Thoracic aorta (tissue), 2 donors: ENCODE results near the gene TRAF1. TPM values are rescaled to one million over a fixed set of nuclear protein-coding genes. Genes with fewer than 3 reads are reported as not detected.

ENCODE experiments used
- ATAC-seq: fragments of 150-250 bp; one replicate; pipeline ENCODE4 v1.8.0; 2017; ENCODE audit warnings: low read depth; ENCODE audit not compliant: insufficient number of reproducible peaks, low FRiP score
- DNase-seq: peaks from one replicate; pipeline ENCODE4 v3.0.0-alpha.2; 2020; ENCODE audit warnings: low spot score
- H3K27ac ChIP-seq, 2 donors: fragments of 200-600 bp; sonication (generic); 1 replicate in 1 of 2; 2 replicates in 1 of 2; pipeline ENCODE4 v1.5.1; 2016; ENCODE audit warnings: mild to moderate bottlenecking in 2 of 2, moderate library complexity in 2 of 2
- H3K27me3 ChIP-seq: fragments of 200-600 bp; sonication (generic); replicated peaks from 2 replicates; pipeline ENCODE4 v1.6.0; 2016; ENCODE audit warnings: mild to moderate bottlenecking; ENCODE audit not compliant: insufficient read depth
- H3K36me3 ChIP-seq: fragments of 200-600 bp; sonication (generic); one replicate; pipeline ENCODE4 v1.5.1; 2016
- H3K4me1 ChIP-seq, 2 donors: fragments of 200-600 bp; sonication (generic); 1 replicate in 1 of 2; 2 replicates in 1 of 2; pipeline versions ENCODE4 v1.5.1 to v1.6.0; 2016; ENCODE audit warnings: low read depth in 2 of 2, mild to moderate bottlenecking in 1 of 2; ENCODE audit not compliant: control insufficient read depth in 1 of 2
- H3K4me3 ChIP-seq: fragments of 200-600 bp; sonication (generic); 2 replicates; pipeline ENCODE4 v1.5.1; 2016; ENCODE audit warnings: mild to moderate bottlenecking
- H3K9me3 ChIP-seq: fragments of 200-600 bp; sonication (generic); 2 replicates; pipeline ENCODE4 v1.5.1; 2016
- CTCF ChIP-seq: fragments of 200-600 bp; sonication (generic); IDR thresholded peaks from one replicate; pipeline ENCODE4 v1.5.1; 2019; ENCODE audit warnings: antibody characterized with exemption
- total RNA-seq, 2 donors: library from RNA; depleted of rRNA; stranded (reverse); fragments of >200 nt; gene quantifications; one replicate each; pipeline versions ENCODE4 v1.1.0 to v1.2.3, GENCODE V29; 2016

The TRAF1 gene
- total RNA-seq, 2 donors from 2014 or later: 36.4 to 52.5 TPM

- ATAC-seq: peak; percentile 61
- no peak for TF ChIP-seq CTCF
- peak overlapping the region; percentile 16 for H3K4me3 ChIP-seq
- H3K36me3 ChIP-seq: no peaks in the 10 kb centered on the region
- no peak for DNase-seq
- H3K4me1 ChIP-seq: peaks cover 8 to 30% of the 10 kb centered on the region in 2 donors
- peak overlapping the region; percentile 90 to 97 for H3K27ac ChIP-seq
- H3K9me3 ChIP-seq: no peaks in the 10 kb centered on the region
- no peaks in the 10 kb centered on the region for H3K27me3 ChIP-seq
Measured at GRCh38 chr9:120966013-120966369, 39.4 kb upstream of the TRAF1 start.

DNA sequence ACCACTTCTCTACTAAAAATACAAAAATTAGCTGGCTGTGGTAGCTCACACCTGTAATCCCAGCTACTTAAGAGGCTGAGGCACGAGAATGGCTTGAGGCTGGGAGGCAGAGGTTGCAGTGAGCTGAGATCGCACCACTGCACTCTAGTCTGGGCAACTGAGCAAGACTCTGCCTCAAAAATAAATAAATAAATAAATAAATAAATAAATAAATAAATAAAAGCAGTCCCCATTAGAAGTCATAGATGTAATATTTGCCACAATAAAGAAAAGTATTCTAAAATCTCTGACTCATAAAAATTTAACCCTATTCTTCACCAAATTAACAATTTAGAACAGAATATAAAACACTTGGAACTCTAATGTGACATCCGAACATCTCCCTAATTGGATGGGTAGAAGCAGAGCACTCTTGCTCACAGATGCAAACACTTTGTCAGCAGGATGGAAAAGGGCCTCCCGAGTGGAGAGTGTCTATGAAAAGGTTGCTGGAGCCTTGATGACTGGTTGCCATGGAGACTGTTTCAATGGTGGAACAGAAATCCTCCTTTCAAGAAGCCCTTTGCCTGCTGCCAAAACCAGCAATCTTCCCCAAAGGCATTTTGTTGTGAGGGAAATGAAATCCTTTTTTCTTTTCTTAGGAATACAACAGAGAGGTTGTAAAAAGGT, 38.9 kb upstream of the TRAF1 start:
- ATAC-seq (peak; percentile 75), DNase-seq (no peak)
- H3K9me3 ChIP-seq: no peaks in the 10 kb centered on the region
- peak overlapping the region; percentile 16 for H3K4me3 ChIP-seq
- peaks cover 8 to 29% of the 10 kb centered on the region in 2 donors for H3K4me1 ChIP-seq
- H3K27me3 ChIP-seq: no peaks in the 10 kb centered on the region
- no peak for TF ChIP-seq CTCF
- H3K27ac ChIP-seq: peak overlapping the region; percentile 90 to 97
- no peaks in the 10 kb centered on the region for H3K36me3 ChIP-seq

DNA sequence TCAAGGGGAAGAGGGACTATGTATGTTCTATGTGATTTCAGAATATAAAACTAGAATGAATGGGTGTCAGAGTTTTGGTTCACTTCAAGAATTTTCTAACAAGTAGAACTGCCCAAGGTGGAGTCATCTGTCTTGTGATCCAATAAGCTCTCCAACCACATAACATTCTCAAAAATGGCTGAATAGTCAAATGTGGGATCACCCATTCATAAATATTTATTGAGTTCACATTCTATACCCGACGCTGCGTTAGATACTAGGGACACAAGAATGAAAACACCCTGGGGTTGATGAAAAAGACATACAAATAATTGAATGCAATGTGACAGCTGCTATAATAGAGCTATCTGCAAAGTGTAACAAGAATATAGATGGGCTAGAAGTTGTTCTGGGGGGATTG, 35.3 kb upstream of the TRAF1 start:
- H3K4me3 ChIP-seq: no peak overlapping the region
- peaks cover 8 to 20% of the 10 kb centered on the region in 2 donors for H3K4me1 ChIP-seq
- H3K36me3 ChIP-seq: no peaks in the 10 kb centered on the region
- no peak overlapping the region for H3K27ac ChIP-seq
- H3K9me3 ChIP-seq: no peaks in the 10 kb centered on the region
- TF ChIP-seq CTCF: no peak
- H3K27me3 ChIP-seq: no peaks in the 10 kb centered on the region
- DNase-seq: no peak
- ATAC-seq: no peak

- DNase-seq (no peak), ATAC-seq (no peak)
- TF ChIP-seq CTCF: no peak
- Histone ChIP-seq H3K4me3 (no peak overlapping the region), H3K36me3 (no peaks in the 10 kb centered on the region), H3K4me1 (peaks cover 0 to under 1% of the 10 kb centered on the region in 2 donors), H3K27me3 (no peaks in the 10 kb centered on the region), H3K27ac (no peak overlapping the region), H3K9me3 (no peaks in the 10 kb centered on the region)
Measured at GRCh38 chr9:120960001-120960400, 33.4 kb upstream of the TRAF1 start.

- no peak for ATAC-seq
- Histone ChIP-seq H3K27me3 (no peaks in the 10 kb centered on the region), H3K4me1 (peaks cover 0 to 12% of the 10 kb centered on the region in 2 donors), H3K4me3 (no peak overlapping the region), H3K9me3 (no peaks in the 10 kb centered on the region), H3K27ac (no peak overlapping the region), H3K36me3 (no peaks in the 10 kb centered on the region)
- no peak for DNase-seq
- no peak for TF ChIP-seq CTCF
Measured at GRCh38 chr9:120956862-120957261, 30.3 kb upstream of the TRAF1 start.
